Stomach (tissue), 9 donors: ENCODE data around the gene ZNF286A. TPM values are rescaled to one million over a fixed set of nuclear protein-coding genes. Genes with fewer than 3 reads are reported as not detected.
"Not testable (repeated sequence)": the region's sequence is repeated elsewhere in the genome, so short reads cannot be mapped to it uniquely, and the experiment has no call there.

Source experiments
- DNase-seq, 2 donors: peaks; one replicate each; pipeline versions ENCODE4 v3.0.0 to v3.0.0-alpha.2; 2013 to 2019
- H3K27ac ChIP-seq, 5 donors: fragments of 200-600 bp in 4 of 5; sonication (generic) in 4 of 5; one replicate each; pipeline ENCODE4 v1.5.1; 2013 to 2019; ENCODE audit warnings: mild to moderate bottlenecking in 1 of 5, moderate library complexity in 1 of 5
- H3K27me3 ChIP-seq, 3 donors: fragments of 200-600 bp; sonication (generic); one replicate each; pipeline ENCODE4 v1.5.1; 2017 to 2019; ENCODE audit warnings: mixed run types in 1 of 3
- H3K36me3 ChIP-seq, 4 donors: fragments of 200-600 bp; sonication (generic); 1 replicate in 3 of 4; 2 replicates in 1 of 4; pipeline ENCODE4 v1.5.1; 2016 to 2019
- H3K4me1 ChIP-seq, 4 donors: fragments of 200-600 bp; sonication (generic); one replicate each; pipeline ENCODE4 v1.5.1; 2016 to 2019
- H3K4me3 ChIP-seq, 4 donors: fragments of 200-600 bp; sonication (generic) in 3 of 4; one replicate each; pipeline ENCODE4 v1.5.1; 2016 to 2019; ENCODE audit warnings: mild to moderate bottlenecking in 1 of 4
- H3K9me3 ChIP-seq, 4 donors: fragments of 200-600 bp; sonication (generic); one replicate each; pipeline ENCODE4 v1.5.1; 2016 to 2019
- CTCF ChIP-seq, 7 experiments: fragments of 450-650 bp in 4 of 7; fragments of 200-600 bp in 3 of 7; sonication (generic) in 3 of 7; IDR thresholded peaks; one replicate each; pipeline ENCODE4 v1.5.1; 2016 to 2019; ENCODE audit warnings: antibody characterized with exemption in 7 of 7, control low read depth in 2 of 7, mild to moderate bottlenecking in 1 of 7
- EP300 ChIP-seq: sonication (generic); formaldehyde crosslinking; IDR thresholded peaks from one replicate; pipeline ENCODE4 v1.6.1; 2017; ENCODE audit warnings: antibody characterized with exemption
- POLR2A ChIP-seq, 4 donors: fragments of 450-650 bp; IDR thresholded peaks; one replicate each; pipeline ENCODE4 v1.6.1; 2016; ENCODE audit warnings: antibody characterized with exemption in 4 of 4, control low read depth in 2 of 4, mild to moderate bottlenecking in 1 of 4, moderate library complexity in 1 of 4
- POLR2AphosphoS5 ChIP-seq, 3 donors: sonication (generic); formaldehyde crosslinking; IDR thresholded peaks; one replicate each; pipeline ENCODE4 v1.6.1; 2016; ENCODE audit warnings: antibody characterized with exemption in 3 of 3
- WGBS, 5 donors: extraction: QIAGEN DNeasy Blood & Tissue Kit in 3 of 5; methylation state at CpG; one replicate each; pipeline versions ENCODE4 v1.1.5 to v1.1.7; 2013 to 2018; 5-methylcytosine and 5-hydroxymethylcytosine counted together
- intact Hi-C: fragments of 100-400 bp; cut with DNase I; formaldehyde crosslinking; loops from one replicate; pipeline ENCODE4 v1.15.1; 2023; ENCODE audit warnings: low total_unique reads
- polyA plus RNA-seq, 3 donors: library from polyadenylated mRNA; stranded (reverse); fragments of 200-250 nt; gene quantifications; one replicate each; pipeline ENCODE4 v1.2.3, GENCODE V29; 2013
- small RNA-seq, 4 donors: library from RNA; depleted of rRNA; stranded (forward); fragments of <200 nt; gene quantifications; one replicate each; pipeline ENCODE3, GENCODE V24; 2016
- total RNA-seq, 5 donors: library from RNA; depleted of rRNA; stranded (reverse); fragments of >200 nt; gene quantifications; one replicate each; pipeline versions ENCODE4 v1.1.0 to v1.2.3, GENCODE V29; 2014 to 2016
- donor health status: healthy with polysubstance abuse.
- donor health status: Bipolar disorder and iron deficiency.
- donor health status: healthy.

Gene ZNF286A
- total and polyA plus RNA-seq, 8 donors, result 3.5 to 29.4 (median 6.2) TPM

GRCh38 chr17:15744885-15745284 is 45.3 kb downstream of the ZNF286A start:
- no peak for DNase-seq
- Histone ChIP-seq H3K27ac (no peak overlapping the region), H3K4me3 (no peak overlapping the region), H3K4me1 (no peaks in the 10 kb centered on the region), H3K9me3 (peaks cover 0 to 9% (median 4%) of the 10 kb centered on the region in 4 donors), H3K36me3 (no peaks in the 10 kb centered on the region), H3K27me3 (peaks cover 0 to 42% (median 4%) of the 10 kb centered on the region in 3 donors)
- no peak for TF ChIP-seq CTCF (IDR thresholded peaks at IDR 0.05)
- no peak for TF ChIP-seq POLR2A (IDR thresholded peaks at IDR 0.05)
- TF ChIP-seq POLR2AphosphoS5 (IDR thresholded peaks at IDR 0.05), result no peak
- TF ChIP-seq EP300, result no peak
- intact Hi-C loops, result no loop called here
- WGBS, 5 donors, result 70 to 86% (median 85%) methylated on average over 2 of the region's 2 CpGs

GRCh38 chr17:15749403-15749802 is 49.9 kb downstream of the ZNF286A start:
- H3K4me1 ChIP-seq, H3K27ac ChIP-seq, H3K36me3 ChIP-seq, H3K4me3 ChIP-seq, H3K9me3 ChIP-seq, intact Hi-C loops, DNase-seq: not testable (repeated sequence)
- 12 to 35% (median 13%) methylated on average over 18 to 24 of the region's 36 CpGs; no CpG with 5 or more reads in 2 of the 5 donors for WGBS, 5 donors
- H3K27me3 ChIP-seq, result peaks cover 0 to 26% (median 4%) of the 10 kb centered on the region in 3 donors

GRCh38 chr17:15768865-15769533 is 69.4 kb downstream of the ZNF286A start:
- H3K36me3 ChIP-seq, H3K27ac ChIP-seq, intact Hi-C loops, H3K4me3 ChIP-seq, H3K27me3 ChIP-seq, H3K9me3 ChIP-seq, H3K4me1 ChIP-seq, DNase-seq: not testable (repeated sequence)
- WGBS, 5 donors, result 60 to 100% (median 73%) methylated on average over 1 to 8 of the region's 14 CpGs

Small RNA genes within 50 kb of the gene (small RNA-seq; reads per million reads assigned to genes)
- gene ZNF29P, result 0 reads per million in 4 donors

Other genes starting within 250 kb of the ZNF286A start
- 10 to 100 TPM in 1 of 5 donors, 1 to 10 TPM in 2, not detected in 2; 4.5 to 12.5 (median 4.9) TPM for gene CDRT4, start 232.1 kb upstream of the ZNF286A start, total RNA-seq
- 10 to 100 TPM in 1 of 3 donors, 1 to 10 TPM in 2; 1.5 to 12.8 (median 2.4) TPM for gene CDRT4, start 232.1 kb upstream of the ZNF286A start, polyA plus RNA-seq
- gene TVP23C, start 136.3 kb upstream of the ZNF286A start, total RNA-seq, result 10 to 100 TPM in 4 of 5 donors, not detected in 1; 11.6 to 74.5 (median 37.5) TPM
- gene TVP23C, start 136.3 kb upstream of the ZNF286A start, polyA plus RNA-seq, result 1 to 10 TPM in 2 of 3 donors, not detected in 1; 2.4 to 2.6 TPM
- 10 to 100 TPM in 2 of 5 donors, 1 to 10 TPM in 1, not detected in 2; 2.0 to 13.0 (median 11.2) TPM for gene FBXW10B, start 80.0 kb upstream of the ZNF286A start, total RNA-seq
- gene FBXW10B, start 80.0 kb upstream of the ZNF286A start, polyA plus RNA-seq, result 1 to 10 TPM in 2 of 3 donors, under 1 TPM in 1; 0.31 to 2.8 (median 1.5) TPM
- 10 to 100 TPM in 4 of 5 donors, 1 to 10 TPM in 1; 1.2 to 82.9 (median 46.3) TPM for gene TRIM16, start 15.4 kb upstream of the ZNF286A start, total RNA-seq
- 10 to 100 TPM; 19.4 to 70.9 (median 24.5) TPM for gene TRIM16, start 15.4 kb upstream of the ZNF286A start, polyA plus RNA-seq
- gene TBC1D26, start 32.5 kb downstream of the ZNF286A start, total RNA-seq, result under 1 TPM in 1 of 5 donors, not detected in 4; 0.37 TPM
- under 1 TPM in 1 of 3 donors, not detected in 2; 0.05 TPM for gene TBC1D26, start 32.5 kb downstream of the ZNF286A start, polyA plus RNA-seq
- gene ADORA2B, start 245.4 kb downstream of the ZNF286A start, total RNA-seq, result 10 to 100 TPM in 1 of 5 donors, 1 to 10 TPM in 1, under 1 TPM in 1, not detected in 2; 0.72 to 18.8 (median 3.5) TPM
- 1 to 10 TPM in 1 of 3 donors, under 1 TPM in 2; 0.25 to 6.3 (median 0.61) TPM for gene ADORA2B, start 245.4 kb downstream of the ZNF286A start, polyA plus RNA-seq